Measurements from ENCODE around the gene KDF1.
"Not testable (repeated sequence)": the region's sequence is repeated elsewhere in the genome, so short reads cannot be mapped to it uniquely, and the experiment has no call there.

- TF ChIP-seq CTCF (IDR thresholded peaks at IDR 0.05; ENCODE audit: borderline replicate concordance, extremely low read depth, low read length, poor library complexity, severe bottlenecking); EZH2 (IDR thresholded peaks at IDR 0.05; ENCODE audit: borderline replicate concordance, low read depth, low read length, severe bottlenecking): not testable (repeated sequence)
Measured at GRCh38 chr1:26948725-26949057, 11.6 kb downstream of the KDF1 start.

Measured in DND-41 (cell line).